ENCODE measurements around the gene ASMT. TPM values are rescaled to one million over a fixed set of nuclear protein-coding genes. Genes with fewer than 3 reads are reported as not detected.

The ASMT gene
- total and polyA plus RNA-seq, 2 of the 4 experiments (the other 2 are of a cell fraction) = not detected

- Histone ChIP-seq H3K79me1 (ENCODE audit: low read depth in 1 of 2, low read length in 2 of 2) (no peaks in the 10 kb centered on the region), H3K4me3 (ENCODE audit: insufficient read depth, low read depth, low read length) (peak overlapping the region; percentile 45; the same call in 1 of the 2 replicates), H2AK5ac (ENCODE audit: low read depth, low read length) (no peak overlapping the region), H2BK15ac (ENCODE audit: low read depth, low read length) (no peak overlapping the region), H3K27me3 (ENCODE audit: control insufficient read depth, insufficient read depth, low read length) (no peaks in the 10 kb centered on the region), H3K4me1 (ENCODE audit: control insufficient read depth, insufficient read depth, low read length) (no peaks in the 10 kb centered on the region), H3K18ac (ENCODE audit: low read depth, low read length) (no peak overlapping the region), H3K23ac (ENCODE audit: low read depth, low read length) (no peak overlapping the region), H3K9me1 (ENCODE audit: insufficient read depth, low read length) (no peaks in the 10 kb centered on the region), H3K56ac (ENCODE audit: extremely low read depth, insufficient read depth, low read length) (no peak overlapping the region), H3K14ac (replicated peaks; ENCODE audit: low read depth, low read length) (no peak overlapping the region), H2BK5ac (ENCODE audit: low read depth, low read length, poor library complexity, severe bottlenecking) (no peak overlapping the region), H3K4me2 (ENCODE audit: low read depth, low read length) (peak overlapping the region; percentile 92), H3K36me3 (ENCODE audit: control insufficient read depth, insufficient read depth, low read length) (no peaks in the 10 kb centered on the region), H4K91ac (ENCODE audit: insufficient read depth, low read depth, low read length) (no peak overlapping the region), H4K20me1 (ENCODE audit: insufficient read depth, low read length) (no peaks in the 10 kb centered on the region), H2BK120ac (ENCODE audit: low read depth, low read length) (no peak overlapping the region), H4K8ac (ENCODE audit: low read depth in 2 of 2, low read length in 2 of 2) (no peak overlapping the region), H2AFZ (replicated peaks; ENCODE audit: low read length, poor library complexity) (peak overlapping the region; percentile 41), H3K9me3 (ENCODE audit: control insufficient read depth, insufficient read depth, low read length) (peaks cover 6% of the 10 kb centered on the region), H3K27ac (ENCODE audit: insufficient read depth, low read length) (no peak overlapping the region), H3K4ac (ENCODE audit: low read depth, low read length) (no peak overlapping the region), H4K5ac (ENCODE audit: low read depth, low read length) (no peak overlapping the region), H2BK20ac (ENCODE audit: low read depth, low read length) (no peak overlapping the region), H2AK9ac (replicated peaks; ENCODE audit: low read depth, low read length, poor library complexity) (no peak overlapping the region), H3K9ac (ENCODE audit: low read depth, low read length) (no peak overlapping the region)
- intact Hi-C loops (cut with micrococcal nuclease) = loop anchor here (5.0 to 10.0 kb wide), 4 partner anchors 197 to 1163 kb away; partner anchors contain the start of gene ASMTL
- no peak for ATAC-seq (ENCODE audit: low read depth)
- no peak for TF ChIP-seq RFX5 (IDR thresholded peaks at IDR 0.05; ENCODE audit: low read depth, low read length)
- TF ChIP-seq MXI1 (IDR thresholded peaks at IDR 0.05; ENCODE audit: borderline replicate concordance, low read depth, low read length) = no peak
- TF ChIP-seq CTCF (conservative IDR thresholded peaks at IDR 0.05; ENCODE audit: low read depth, low read length) = no peak
- no peak for TF ChIP-seq MAFK (IDR thresholded peaks at IDR 0.05; ENCODE audit: low read depth, low read length)
- no peak for TF ChIP-seq POLR2A (IDR thresholded peaks at IDR 0.05; ENCODE audit: low read depth, low read length)
- TF ChIP-seq BHLHE40 (IDR thresholded peaks at IDR 0.05; ENCODE audit: low read depth, low read length) = no peak
- TF ChIP-seq CHD1 (IDR thresholded peaks at IDR 0.05; ENCODE audit: low read depth, low read length) = no peak
- TF ChIP-seq MAZ (IDR thresholded peaks at IDR 0.05; ENCODE audit: borderline replicate concordance, low read depth, low read length) = no peak
- no peak for TF ChIP-seq RCOR1 (IDR thresholded peaks at IDR 0.05; ENCODE audit: insufficient replicate concordance, low read length)
- no peak for TF ChIP-seq ELK1 (IDR thresholded peaks at IDR 0.05; ENCODE audit: borderline replicate concordance, low read depth, low read length)
- no peak for TF ChIP-seq NFE2L2 (IDR thresholded peaks at IDR 0.05; ENCODE audit: low read depth, low read length)
- no peak for TF ChIP-seq SMC3 (IDR thresholded peaks at IDR 0.05; ENCODE audit: low read depth, low read length)
- no peak for TF ChIP-seq RAD21 (IDR thresholded peaks at IDR 0.05; ENCODE audit: low read length)
- TF ChIP-seq FOS (IDR thresholded peaks at IDR 0.05; ENCODE audit: low read depth, low read length) = no peak
- TF ChIP-seq USF2 (IDR thresholded peaks at IDR 0.05; ENCODE audit: low read depth, low read length) = no peak
- no peak for TF ChIP-seq CEBPB (IDR thresholded peaks at IDR 0.05; ENCODE audit: low read depth, low read length)
- CTCF ChIA-PET = no interaction called here
- no TSS peak for BruUV-seq (replicated peaks)
- POLR2A ChIA-PET (ENCODE audit: unreplicated experiment) = no interaction called here
- dilution Hi-C loops (cut with HindIII; ENCODE audit: low sequenced_read_pairs, unreplicated experiment) = no loop called here
- DNase-seq = no peak
- in situ Hi-C loops (cut with MboI; ENCODE audit: low sequenced_read_pairs) = loop anchor here (5.0 to 10.0 kb wide), 2 partner anchors 943 to 1175 kb away; partner anchors contain the start of gene GYG2
- no CpG with 5 or more reads among the region's 8 CpGs for WGBS, 2 experiments (ENCODE audit: extremely low coverage in 2 of 2, insufficient read length in 1 of 2)
Observed at GRCh38 chrX:1649621-1650020, 34.8 kb downstream of the ASMT start.

All from IMR-90 (cell line).